ENCODE measurements around the gene RAD51B.

- TF ChIP-seq CTCF (IDR thresholded peaks at IDR 0.05), result no peak
- no peak for TF ChIP-seq POLR2A (IDR thresholded peaks at IDR 0.05)
Measured at GRCh38 chr14:68692916-68693771, 873.6 kb downstream of the RAD51B start.
